Esophagus squamous epithelium (tissue), 5 donors: Measurements from ENCODE around the gene APLNR. TPM values are rescaled to one million over a fixed set of nuclear protein-coding genes. Genes with fewer than 3 reads are reported as not detected.

Experiments used
- DNase-seq: peaks from one replicate; lab custom pipeline; 2025; lab: John Stamatoyannopoulos, UW
- H3K27ac ChIP-seq, 4 donors: fragments of 200-600 bp; sonication (generic); one replicate each; pipeline ENCODE4 v1.5.1; 2016 to 2019; ENCODE audit warnings: mild to moderate bottlenecking in 1 of 4
- H3K27me3 ChIP-seq, 4 donors: fragments of 200-600 bp; sonication (generic); 1 replicate in 3 of 4; 2 replicates in 1 of 4; pipeline versions ENCODE4 v1.5.1 to v1.6.0; 2017 to 2021; ENCODE audit warnings: antibody characterized with exemption in 1 of 4
- H3K36me3 ChIP-seq, 3 donors: fragments of 200-600 bp; sonication (generic); one replicate each; pipeline ENCODE4 v1.5.1; 2016 to 2019
- H3K4me1 ChIP-seq, 3 donors: fragments of 200-600 bp; sonication (generic); one replicate each; pipeline ENCODE4 v1.5.1; 2017 to 2019
- H3K4me3 ChIP-seq, 4 donors: fragments of 200-600 bp; sonication (generic); 1 replicate in 3 of 4; 2 replicates in 1 of 4; pipeline ENCODE4 v1.5.1; 2016 to 2019; ENCODE audit warnings: mild to moderate bottlenecking in 2 of 4, moderate library complexity in 1 of 4
- H3K9me3 ChIP-seq, 3 donors: fragments of 200-600 bp; sonication (generic); one replicate each; pipeline ENCODE4 v1.5.1; 2016 to 2019
- CTCF ChIP-seq, 6 experiments: fragments of 450-650 bp in 4 of 6; fragments of 200-600 bp in 2 of 6; sonication (generic) in 2 of 6; IDR thresholded peaks; one replicate each; pipeline ENCODE4 v1.5.1; 2016 to 2019; ENCODE audit warnings: antibody characterized with exemption in 6 of 6, mild to moderate bottlenecking in 4 of 6, moderate library complexity in 4 of 6
- POLR2A ChIP-seq, 4 donors: fragments of 450-650 bp; IDR thresholded peaks; one replicate each; pipeline ENCODE4 v1.6.1; 2017; ENCODE audit warnings: antibody characterized with exemption in 4 of 4, mild to moderate bottlenecking in 4 of 4, moderate library complexity in 3 of 4
- WGBS, 2 donors: methylation state at CpG; one replicate each; pipeline ENCODE4 v1.1.5; 2018; 5-methylcytosine and 5-hydroxymethylcytosine counted together
- intact Hi-C: fragments of 100-400 bp; cut with DNase I; formaldehyde crosslinking; loops from one replicate; pipeline ENCODE4 v1.15.0; 2022
- total RNA-seq, 4 donors: library from RNA; depleted of rRNA; stranded (reverse); fragments of >200 nt; gene quantifications; one replicate each; pipeline ENCODE4 v1.1.0, GENCODE V29; 2016
- donor health status: DM: yes; HTN: yes; CAD: no.

APLNR gene
- total RNA-seq, 4 donors from 2014 or later, result 0.26 to 1.7 (median 0.34) TPM

DNA sequence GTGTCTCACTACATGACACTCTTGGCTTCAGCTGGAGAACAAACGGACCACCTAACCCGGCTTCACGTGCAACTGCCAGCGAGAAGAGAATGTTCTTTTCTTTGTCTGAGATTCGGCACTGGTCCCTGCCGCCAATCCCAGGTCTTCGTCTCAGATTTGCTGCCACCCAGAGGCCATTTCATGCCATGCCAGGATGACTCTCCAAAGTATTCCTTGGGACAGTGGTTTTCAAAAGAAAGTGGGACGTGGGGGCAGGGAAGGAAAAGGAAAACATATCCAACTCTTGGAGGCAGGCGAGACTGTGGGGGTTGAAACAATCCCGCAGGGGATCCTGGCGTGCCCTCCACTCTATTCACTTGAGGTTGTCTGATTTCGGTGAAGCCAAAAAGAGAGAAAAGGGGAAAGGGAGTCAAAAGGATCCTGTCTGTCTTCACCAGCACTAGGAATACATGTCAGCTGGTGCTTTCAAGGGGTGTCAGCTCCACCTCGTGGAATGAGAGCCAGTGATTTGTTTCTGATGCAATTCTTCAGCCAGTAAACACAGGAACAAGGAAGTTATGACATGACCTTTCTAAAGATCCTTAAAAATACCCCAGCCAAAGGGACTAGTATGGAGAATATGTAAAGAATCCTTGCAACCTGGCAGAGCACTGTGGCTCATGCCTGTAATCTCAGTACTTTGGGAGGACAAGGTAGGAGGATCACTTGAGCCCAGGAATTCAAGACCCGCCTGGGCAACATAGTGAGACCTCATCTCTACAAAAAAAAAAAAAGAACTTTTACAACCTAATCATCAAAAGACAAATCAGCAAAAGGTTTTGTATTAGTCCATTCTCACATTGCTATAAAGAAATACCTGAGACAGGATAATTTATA is 41.0 kb upstream of the APLNR start:
- DNase-seq, result no peak
- Histone ChIP-seq H3K4me1 (peaks cover 15 to 39% (median 15%) of the 10 kb centered on the region in 3 donors), H3K4me3 (peak overlapping the region in 1 of 4 donors; percentile 46), H3K36me3 (no peaks in the 10 kb centered on the region), H3K27me3 (peaks cover 0 to 4% (median 0%) of the 10 kb centered on the region in 4 donors), H3K9me3 (peaks cover 0 to 8% (median 6%) of the 10 kb centered on the region in 3 donors), H3K27ac (peak overlapping the region; percentile 56 to 87 (median 66))
- intact Hi-C loops, result no loop called here
- peak; percentile 33 to 82 (median 77) for TF ChIP-seq CTCF (IDR thresholded peaks at IDR 0.05)
- TF ChIP-seq POLR2A (IDR thresholded peaks at IDR 0.05), result no peak
- WGBS, 2 donors, result 7 to 9% methylated on average over 12 to 14 of the region's 14 CpGs

DNA sequence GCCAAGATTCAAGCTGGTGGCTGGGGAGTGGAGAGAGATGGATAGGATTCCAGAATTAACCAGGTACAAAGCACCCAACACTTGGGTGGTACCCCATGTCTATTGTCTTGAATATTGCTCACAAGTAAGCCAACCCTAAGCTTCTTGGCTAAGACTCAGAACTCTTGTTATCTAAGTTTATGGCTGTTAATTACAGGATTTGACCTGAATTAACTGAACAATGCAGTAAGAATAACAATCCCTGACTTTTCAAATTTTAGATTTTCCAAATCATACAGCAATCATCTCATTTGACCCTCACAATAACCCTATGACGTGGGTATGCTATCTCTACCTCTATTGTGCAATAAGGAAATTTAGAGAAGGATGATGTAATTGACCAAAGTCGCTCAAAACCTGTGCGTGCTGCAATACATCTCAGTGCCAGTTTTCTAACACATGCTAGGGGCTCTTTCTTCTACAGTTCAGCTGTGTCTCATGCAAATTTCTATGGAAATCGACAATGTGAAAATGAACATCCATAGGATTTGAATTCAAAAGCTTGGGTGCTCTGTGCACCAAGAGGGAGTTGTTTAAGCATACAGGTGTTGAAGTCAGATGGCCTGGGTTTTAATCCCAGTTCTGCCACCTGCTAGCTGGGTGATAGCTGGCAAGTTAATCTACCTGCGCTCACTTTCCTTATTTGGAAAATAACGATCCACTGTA is 40.1 kb upstream of the APLNR start:
- Histone ChIP-seq H3K9me3 (peaks cover 0 to 10% (median 8%) of the 10 kb centered on the region in 3 donors), H3K4me3 (peak overlapping the region in 1 of 4 donors; percentile 46), H3K27me3 (no peaks in the 10 kb centered on the region), H3K4me1 (peaks cover 15 to 34% (median 15%) of the 10 kb centered on the region in 3 donors), H3K27ac (peak overlapping the region; percentile 56 to 87 (median 66)), H3K36me3 (no peaks in the 10 kb centered on the region)
- 32 to 40% methylated on average over 6 of the region's 6 CpGs for WGBS, 2 donors
- intact Hi-C loops, result no loop called here
- DNase-seq, result no peak
- TF ChIP-seq POLR2A (IDR thresholded peaks at IDR 0.05) (no peak), CTCF (IDR thresholded peaks at IDR 0.05) (no peak)

DNA sequence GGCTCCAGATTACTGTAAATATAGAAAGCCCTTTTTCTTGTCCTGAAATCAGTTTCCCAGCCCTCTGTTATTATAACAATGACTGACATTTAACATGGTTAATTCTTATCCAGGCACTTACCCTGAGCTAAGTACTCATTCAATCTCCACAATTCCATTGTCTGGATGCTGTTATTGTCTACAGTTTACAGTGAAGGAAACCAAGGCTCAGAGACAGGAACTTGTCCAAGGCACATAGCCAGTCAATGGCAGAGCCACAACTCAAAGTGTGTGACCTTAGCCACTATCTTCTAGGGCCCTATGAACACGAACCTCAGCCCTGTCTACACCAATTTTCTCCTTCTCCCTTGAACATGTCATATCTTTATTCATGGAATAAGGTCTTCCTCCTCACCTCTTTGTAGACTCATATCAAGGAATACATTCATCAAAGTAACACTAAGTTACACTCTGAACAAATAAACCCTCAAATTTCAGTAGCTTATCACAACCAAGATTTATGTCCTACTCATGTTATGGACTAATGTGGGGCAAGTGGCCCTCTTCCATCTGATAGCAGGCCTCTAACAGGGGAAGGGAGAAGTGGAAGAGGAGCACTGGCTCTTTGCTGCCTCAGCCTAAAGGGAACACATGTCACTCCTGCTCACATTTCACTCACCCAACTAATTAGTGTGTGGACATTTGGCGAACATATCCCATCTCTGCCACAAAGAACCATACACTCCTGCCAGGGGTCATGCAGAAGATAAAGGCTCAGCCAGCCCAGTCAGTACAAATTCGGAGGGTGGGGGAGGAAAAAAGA is 39.3 kb upstream of the APLNR start:
- Histone ChIP-seq H3K4me3 (no peak overlapping the region), H3K4me1 (peaks cover 15 to 34% (median 15%) of the 10 kb centered on the region in 3 donors), H3K27ac (peak overlapping the region in 3 of 4 donors; percentile 9 to 87 (median 69)), H3K27me3 (no peaks in the 10 kb centered on the region), H3K9me3 (peaks cover 0 to 10% (median 8%) of the 10 kb centered on the region in 3 donors), H3K36me3 (no peaks in the 10 kb centered on the region)
- TF ChIP-seq CTCF (IDR thresholded peaks at IDR 0.05), result no peak
- TF ChIP-seq POLR2A (IDR thresholded peaks at IDR 0.05), result no peak
- intact Hi-C loops, result no loop called here
- 60 to 67% methylated on average over 3 of the region's 3 CpGs for WGBS, 2 donors
- no peak for DNase-seq

- Histone ChIP-seq H3K4me3 (no peak overlapping the region), H3K9me3 (peaks cover 0 to 10% (median 8%) of the 10 kb centered on the region in 3 donors), H3K36me3 (no peaks in the 10 kb centered on the region), H3K4me1 (peaks cover 15 to 34% (median 15%) of the 10 kb centered on the region in 3 donors), H3K27me3 (no peaks in the 10 kb centered on the region), H3K27ac (peak overlapping the region in 2 of 4 donors; percentile 68 to 69)
- TF ChIP-seq POLR2A (IDR thresholded peaks at IDR 0.05), result no peak
- TF ChIP-seq CTCF (IDR thresholded peaks at IDR 0.05), result no peak
- no peak for DNase-seq
- intact Hi-C loops, result no loop called here
- WGBS, 2 donors, result 54 to 55% methylated on average over 3 of the region's 3 CpGs
Measured at GRCh38 chr11:57275582-57275981, 38.5 kb upstream of the APLNR start.
